ENCODE results near the gene CYRIA. TPM values are rescaled to one million over a fixed set of nuclear protein-coding genes. Genes with fewer than 3 reads are reported as not detected.

Gene CYRIA
- total RNA-seq, 1 experiment from 2014 or later, result 183 TPM

- no peak overlapping the region for H3K4me3 ChIP-seq (ENCODE audit: low read depth, low read length, poor library complexity, severe bottlenecking)
- ChIA-PET CTCF (no interaction called here), POLR2A (ENCODE audit: low non-redundant PET) (interaction anchor here (0.5 to 0.7 kb wide), 3 partner anchors 10 to 14 kb away, joined by 3 to 5 read pairs (median 3); no protein-coding TSS in a partner anchor)
- TF ChIP-seq, protein P1, sequence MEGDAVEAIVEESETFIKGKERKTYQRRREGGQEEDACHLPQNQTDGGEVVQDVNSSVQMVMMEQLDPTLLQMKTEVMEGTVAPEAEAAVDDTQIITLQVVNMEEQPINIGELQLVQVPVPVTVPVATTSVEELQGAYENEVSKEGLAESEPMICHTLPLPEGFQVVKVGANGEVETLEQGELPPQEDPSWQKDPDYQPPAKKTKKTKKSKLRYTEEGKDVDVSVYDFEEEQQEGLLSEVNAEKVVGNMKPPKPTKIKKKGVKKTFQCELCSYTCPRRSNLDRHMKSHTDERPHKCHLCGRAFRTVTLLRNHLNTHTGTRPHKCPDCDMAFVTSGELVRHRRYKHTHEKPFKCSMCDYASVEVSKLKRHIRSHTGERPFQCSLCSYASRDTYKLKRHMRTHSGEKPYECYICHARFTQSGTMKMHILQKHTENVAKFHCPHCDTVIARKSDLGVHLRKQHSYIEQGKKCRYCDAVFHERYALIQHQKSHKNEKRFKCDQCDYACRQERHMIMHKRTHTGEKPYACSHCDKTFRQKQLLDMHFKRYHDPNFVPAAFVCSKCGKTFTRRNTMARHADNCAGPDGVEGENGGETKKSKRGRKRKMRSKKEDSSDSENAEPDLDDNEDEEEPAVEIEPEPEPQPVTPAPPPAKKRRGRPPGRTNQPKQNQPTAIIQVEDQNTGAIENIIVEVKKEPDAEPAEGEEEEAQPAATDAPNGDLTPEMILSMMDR (conservative IDR thresholded peaks at IDR 0.05; ENCODE audit: low read depth, low read length), result no peak
- no peak for TF ChIP-seq EZH2 (IDR thresholded peaks at IDR 0.05; ENCODE audit: borderline replicate concordance, low read depth, low read length, poor library complexity, severe bottlenecking)
- peak overlapping the region; percentile 83 for H3K27ac ChIP-seq (ENCODE audit: low read depth, low read length, poor library complexity, severe bottlenecking)
- H3K36me3 ChIP-seq (ENCODE audit: insufficient read depth, low read length, poor library complexity, severe bottlenecking), result no peaks in the 10 kb centered on the region
- no peak for DNase-seq (ENCODE audit: low spot score)
- intact Hi-C loops (cut with micrococcal nuclease; ENCODE audit: unreplicated experiment), result no loop called here
- peaks cover 44% of the 10 kb centered on the region for H3K4me1 ChIP-seq (ENCODE audit: insufficient read depth, low read length, poor library complexity, severe bottlenecking)
- no TSS peak for BruUV-seq (replicated peaks)
- no peaks in the 10 kb centered on the region for H3K27me3 ChIP-seq (replicated peaks; ENCODE audit: insufficient read depth, low read depth, low read length, poor library complexity)
- H3K9me3 ChIP-seq (ENCODE audit: low read depth, low read length, poor library complexity, severe bottlenecking), result peaks cover 18% of the 10 kb centered on the region
Measured at GRCh38 chr2:16678964-16679363, 13.3 kb upstream of the CYRIA start.

DNA sequence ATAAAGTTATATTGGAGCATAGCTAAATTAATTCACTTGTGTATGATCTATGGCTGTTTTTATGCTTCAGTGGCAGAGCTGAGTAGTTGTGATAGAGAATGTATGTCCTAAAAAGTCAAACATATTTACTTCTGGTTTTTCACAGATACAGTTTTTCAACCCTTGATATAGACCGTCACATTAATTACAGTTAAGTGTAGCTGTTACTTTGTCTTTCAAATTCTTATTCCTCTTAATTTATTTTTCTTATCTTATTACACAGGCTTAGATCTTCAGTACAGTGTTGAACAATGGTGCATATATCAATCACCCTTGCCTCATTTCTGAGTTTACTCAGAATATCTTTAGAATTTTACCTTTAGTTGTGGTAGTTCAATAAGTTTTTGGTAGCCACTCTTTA, 12.2 kb upstream of the CYRIA start:
- peaks cover 34% of the 10 kb centered on the region for H3K4me1 ChIP-seq (ENCODE audit: insufficient read depth, low read length, poor library complexity, severe bottlenecking)
- H3K36me3 ChIP-seq (ENCODE audit: insufficient read depth, low read length, poor library complexity, severe bottlenecking), result no peaks in the 10 kb centered on the region
- no peak overlapping the region for H3K27ac ChIP-seq (ENCODE audit: low read depth, low read length, poor library complexity, severe bottlenecking)
- peaks cover 18% of the 10 kb centered on the region for H3K9me3 ChIP-seq (ENCODE audit: low read depth, low read length, poor library complexity, severe bottlenecking)
- H3K27me3 ChIP-seq (replicated peaks; ENCODE audit: insufficient read depth, low read depth, low read length, poor library complexity), result no peaks in the 10 kb centered on the region
- H3K4me3 ChIP-seq (ENCODE audit: low read depth, low read length, poor library complexity, severe bottlenecking), result no peak overlapping the region
- intact Hi-C loops (cut with micrococcal nuclease; ENCODE audit: unreplicated experiment), result no loop called here
- DNase-seq (ENCODE audit: low spot score), result no peak
- POLR2A ChIA-PET (ENCODE audit: low non-redundant PET), result no interaction called here
- no peak for TF ChIP-seq EZH2 (IDR thresholded peaks at IDR 0.05; ENCODE audit: borderline replicate concordance, low read depth, low read length, poor library complexity, severe bottlenecking)
- TF ChIP-seq, protein P1 (conservative IDR thresholded peaks at IDR 0.05; ENCODE audit: low read depth, low read length), result no peak
- BruUV-seq (replicated peaks), result no TSS peak
- CTCF ChIA-PET, result no interaction called here

DNA sequence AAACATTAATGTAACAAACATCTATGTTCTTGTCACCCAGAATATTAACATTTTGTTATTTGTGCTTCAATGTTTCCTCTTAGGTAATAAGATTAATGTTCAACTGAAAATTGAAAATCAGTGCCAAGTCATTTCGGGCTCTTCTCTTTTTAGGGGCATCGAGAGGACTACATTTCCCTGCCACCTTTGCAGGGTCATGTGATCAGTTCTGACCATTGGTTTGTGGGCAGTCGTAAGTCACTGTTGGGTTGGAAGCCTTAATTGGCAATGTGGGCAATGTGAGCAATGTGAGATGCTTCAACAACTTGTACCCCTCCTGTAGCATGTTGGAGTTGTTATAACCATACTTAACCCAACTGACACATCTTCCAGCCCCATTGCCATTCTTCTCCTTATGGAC, 10.1 kb upstream of the CYRIA start:
- no peaks in the 10 kb centered on the region for H3K36me3 ChIP-seq (ENCODE audit: insufficient read depth, low read length, poor library complexity, severe bottlenecking)
- DNase-seq (ENCODE audit: low spot score), result no peak
- intact Hi-C loops (cut with micrococcal nuclease; ENCODE audit: unreplicated experiment), result no loop called here
- H3K9me3 ChIP-seq (ENCODE audit: low read depth, low read length, poor library complexity, severe bottlenecking), result peaks cover 18% of the 10 kb centered on the region
- no peak overlapping the region for H3K4me3 ChIP-seq (ENCODE audit: low read depth, low read length, poor library complexity, severe bottlenecking)
- TF ChIP-seq EZH2 (IDR thresholded peaks at IDR 0.05; ENCODE audit: borderline replicate concordance, low read depth, low read length, poor library complexity, severe bottlenecking), result no peak
- TF ChIP-seq, protein P1 (conservative IDR thresholded peaks at IDR 0.05; ENCODE audit: low read depth, low read length), result no peak
- BruUV-seq (replicated peaks), result no TSS peak
- ChIA-PET CTCF (no interaction called here), POLR2A (ENCODE audit: low non-redundant PET) (no interaction called here)
- H3K4me1 ChIP-seq (ENCODE audit: insufficient read depth, low read length, poor library complexity, severe bottlenecking), result peaks cover 34% of the 10 kb centered on the region
- no peak overlapping the region for H3K27ac ChIP-seq (ENCODE audit: low read depth, low read length, poor library complexity, severe bottlenecking)
- no peaks in the 10 kb centered on the region for H3K27me3 ChIP-seq (replicated peaks; ENCODE audit: insufficient read depth, low read depth, low read length, poor library complexity)
